OCI-LY1 (cell line): ENCODE data around the gene ADAM12.

ENCODE experiments used
- H2AFZ ChIP-seq: fragments of 200-600 bp; sonication (generic), shearing (Covaris generic); 2 replicates; pipeline ENCODE4 v1.6.0; 2014; ENCODE audit warnings: antibody characterized with exemption, mild to moderate bottlenecking, low read length
- H3F3A ChIP-seq: fragments of 200-600 bp; sonication (generic), shearing (Covaris generic); 2 replicates; pipeline ENCODE4 v1.6.0; 2014; ENCODE audit warnings: mild to moderate bottlenecking, antibody characterized with exemption, low read length, moderate library complexity; ENCODE audit not compliant: insufficient read depth
- H3K27ac ChIP-seq: fragments of 200-600 bp; sonication (generic); 2 replicates; pipeline ENCODE4 v1.5.1; 2014; ENCODE audit warnings: low read length, mixed run types, mild to moderate bottlenecking, low read depth; ENCODE audit not compliant: poor library complexity, severe bottlenecking
- H3K27me3 ChIP-seq: fragments of 200-600 bp; sonication (generic); 2 replicates; pipeline ENCODE4 v1.6.0; 2014; ENCODE audit warnings: antibody characterized with exemption, mild to moderate bottlenecking, low read length, moderate library complexity; ENCODE audit not compliant: insufficient read depth
- H3K36me3 ChIP-seq: fragments of 200-600 bp; sonication (generic); 2 replicates; pipeline ENCODE4 v1.6.1; 2014; ENCODE audit warnings: mild to moderate bottlenecking, antibody characterized with exemption, low read length, moderate library complexity, mixed read lengths; ENCODE audit not compliant: insufficient read depth
- H3K4me1 ChIP-seq: fragments of 200-600 bp; sonication (generic); 2 replicates; pipeline ENCODE4 v1.5.1; 2014; ENCODE audit warnings: mild to moderate bottlenecking, low read length, moderate library complexity; ENCODE audit not compliant: insufficient read depth, severe bottlenecking
- H3K4me2 ChIP-seq: fragments of 200-600 bp; sonication (generic), shearing (Covaris generic); 2 replicates; pipeline ENCODE4 v1.6.1; 2014; ENCODE audit warnings: low read length
- H3K4me3 ChIP-seq: fragments of 200-600 bp; sonication (generic); 2 replicates; pipeline ENCODE4 v1.5.1; 2014; ENCODE audit warnings: low read length, low read depth, mild to moderate bottlenecking, mixed read lengths; ENCODE audit not compliant: poor library complexity, severe bottlenecking
- H3K79me2 ChIP-seq: fragments of 200-600 bp; shearing (Covaris generic); 2 replicates; pipeline ENCODE4 v1.6.1; 2016; ENCODE audit warnings: mixed run types, low read length, mixed read lengths; ENCODE audit not compliant: insufficient read depth
- H3K9ac ChIP-seq: fragments of 200-600 bp; sonication (generic), shearing (Covaris generic); 2 replicates; pipeline ENCODE4 v1.6.1; 2014; ENCODE audit warnings: mild to moderate bottlenecking, low read length, mixed read lengths
- H3K9me2 ChIP-seq: fragments of 200-600 bp; sonication (generic), shearing (Covaris generic); 2 replicates; pipeline ENCODE4 v1.6.1; 2014; ENCODE audit warnings: low read depth, mild to moderate bottlenecking, low read length, mixed read lengths
- H3K9me3 ChIP-seq: fragments of 200-600 bp; shearing (Covaris generic); 2 replicates; pipeline ENCODE4 v1.6.1; 2014; ENCODE audit warnings: low read length, mixed read lengths
- H4K20me1 ChIP-seq: fragments of 200-600 bp; sonication (generic), shearing (Covaris generic); 2 replicates; pipeline ENCODE4 v1.6.0; 2016; ENCODE audit warnings: mild to moderate bottlenecking, low read length; ENCODE audit not compliant: insufficient read depth
- CTCF ChIP-seq: fragments of 200-600 bp; sonication (generic), shearing (Covaris generic); IDR thresholded peaks from 2 replicates; pipeline ENCODE4 v1.5.1; 2017; ENCODE audit warnings: mild to moderate bottlenecking, antibody characterized with exemption, low read length, moderate library complexity, mixed read lengths
- EZH2 ChIP-seq: fragments of 200-600 bp; sonication (generic), shearing (Covaris generic); IDR thresholded peaks from 2 replicates; pipeline ENCODE4 v1.8.0; 2017; ENCODE audit warnings: borderline replicate concordance, mixed run types, mild to moderate bottlenecking, antibody characterized with exemption, low read length, moderate library complexity, mixed read lengths

ADAM12 gene

GRCh38 chr10:126314863-126315493 lies 73.3 kb downstream of the ADAM12 start:
- Histone ChIP-seq H3F3A (no peaks in the 10 kb centered on the region), H3K79me2 (no peaks in the 10 kb centered on the region), H3K4me3 (no peak overlapping the region), H3K4me2 (no peak overlapping the region), H3K4me1 (no peaks in the 10 kb centered on the region), H3K9me2 (no peaks in the 10 kb centered on the region), H4K20me1 (no peaks in the 10 kb centered on the region), H3K36me3 (no peaks in the 10 kb centered on the region), H3K9me3 (no peaks in the 10 kb centered on the region), H3K27me3 (no peaks in the 10 kb centered on the region), H3K27ac (no peak overlapping the region), H2AFZ (no peak overlapping the region), H3K9ac (no peak overlapping the region)
- TF ChIP-seq EZH2 (no peak), CTCF (no peak)

- no peaks in the 10 kb centered on the region for H4K20me1 ChIP-seq
- no peak for TF ChIP-seq CTCF
- no peak for TF ChIP-seq EZH2
- no peak overlapping the region for H2AFZ ChIP-seq
- H3F3A ChIP-seq, result no peaks in the 10 kb centered on the region
- H3K9ac ChIP-seq, result no peak overlapping the region
- H3K27me3 ChIP-seq, result no peaks in the 10 kb centered on the region
- H3K9me2 ChIP-seq, result no peaks in the 10 kb centered on the region
- H3K27ac ChIP-seq, result no peak overlapping the region
- H3K4me3 ChIP-seq, result no peak overlapping the region
- H3K9me3 ChIP-seq, result no peaks in the 10 kb centered on the region
- no peaks in the 10 kb centered on the region for H3K4me1 ChIP-seq
- H3K4me2 ChIP-seq, result no peak overlapping the region
- H3K36me3 ChIP-seq, result no peaks in the 10 kb centered on the region
- no peaks in the 10 kb centered on the region for H3K79me2 ChIP-seq
Observed at GRCh38 chr10:126312167-126312566, 76.1 kb downstream of the ADAM12 start.

- Histone ChIP-seq H3K4me2 (no peak overlapping the region), H3K79me2 (no peaks in the 10 kb centered on the region), H4K20me1 (no peaks in the 10 kb centered on the region), H2AFZ (no peak overlapping the region), H3K4me3 (no peak overlapping the region), H3K36me3 (no peaks in the 10 kb centered on the region), H3K27ac (no peak overlapping the region), H3K9ac (no peak overlapping the region), H3K27me3 (no peaks in the 10 kb centered on the region), H3K9me2 (no peaks in the 10 kb centered on the region), H3K4me1 (no peaks in the 10 kb centered on the region), H3K9me3 (no peaks in the 10 kb centered on the region), H3F3A (no peaks in the 10 kb centered on the region)
- TF ChIP-seq EZH2, result no peak
- TF ChIP-seq CTCF, result no peak
Observed at GRCh38 chr10:126309228-126309883, 78.9 kb downstream of the ADAM12 start.
